SK-N-SH (cell line): Measurements from ENCODE around the gene TAS1R3.

Source experiments
- CTCF ChIP-seq: fragments of 200-600 bp; sonication (generic); IDR thresholded peaks from 2 replicates; pipeline ENCODE4 v1.6.1; 2017; ENCODE audit warnings: antibody characterized with exemption, mild to moderate bottlenecking, moderate library complexity
- FOXJ3 ChIP-seq: sonication (generic); formaldehyde crosslinking; IDR thresholded peaks from 2 replicates; pipeline ENCODE4 v1.5.1; 2020; ENCODE audit warnings: mild to moderate bottlenecking, missing genetic modification reagents
- NRF1 ChIP-seq: IDR thresholded peaks from 2 replicates; pipeline ENCODE4 v1.6.1; 2012; ENCODE audit warnings: low read depth, mild to moderate bottlenecking, low read length
- PBX3 ChIP-seq: IDR thresholded peaks from 2 replicates; pipeline ENCODE4; 2012
- RAD21 ChIP-seq: IDR thresholded peaks from 2 replicates; pipeline ENCODE4 v1.6.1; 2012; ENCODE audit warnings: mild to moderate bottlenecking, low read length
- USF1 ChIP-seq: IDR thresholded peaks from 2 replicates; pipeline ENCODE4 v1.4.0; 2012; ENCODE audit warnings: low read depth, borderline replicate concordance
- YY1 ChIP-seq: IDR thresholded peaks from 2 replicates; pipeline ENCODE4 v1.4.0; 2012; ENCODE audit warnings: low read depth, mild to moderate bottlenecking

- TF ChIP-seq FOXJ3 (no peak), CTCF (no peak), YY1 (no peak), PBX3 (no peak), RAD21 (no peak), USF1 (no peak), NRF1 (no peak)
These were observed 49.4 kb upstream of the TAS1R3 start for GRCh38 chr1:1281533-1282321.
